Body of pancreas (tissue), 4 donors: Measurements from ENCODE around the gene PARP12.

ENCODE experiments used
- POLR2A ChIP-seq, 3 donors: fragments of 450-650 bp; IDR thresholded peaks; one replicate each; pipeline ENCODE4 v1.6.1; 2016; ENCODE audit warnings: antibody characterized with exemption in 3 of 3, mild to moderate bottlenecking in 2 of 3
- TF ChIP-seq, protein P1 (sequence below), 7 experiments: fragments of 450-650 bp in 4 of 7; fragments of 200-600 bp in 3 of 7; sonication (generic) in 3 of 7; IDR thresholded peaks; one replicate each; pipeline ENCODE4 v1.5.1; 2016 to 2019; ENCODE audit warnings: antibody characterized with exemption in 7 of 7

DNA sequence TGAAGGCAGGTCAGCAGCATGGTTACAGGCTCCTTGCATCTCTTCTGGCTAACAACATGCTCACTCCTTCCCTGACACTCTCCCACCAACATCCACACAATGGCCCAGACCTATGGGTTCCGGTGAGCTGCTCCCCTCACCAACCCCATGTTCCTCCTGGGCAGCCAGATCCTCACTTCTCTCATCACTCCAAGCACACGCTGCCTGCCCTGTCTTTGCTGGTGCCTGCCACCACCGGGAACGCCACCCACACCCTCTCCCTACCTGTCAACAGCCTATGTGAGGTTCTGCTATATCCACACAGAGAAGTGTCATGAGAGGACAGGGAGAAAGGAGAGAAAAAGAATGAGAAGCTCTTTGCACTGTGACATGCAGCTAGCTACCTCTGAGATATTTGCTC, 14.6 kb downstream of the PARP12 start:
- TF ChIP-seq, protein P1, sequence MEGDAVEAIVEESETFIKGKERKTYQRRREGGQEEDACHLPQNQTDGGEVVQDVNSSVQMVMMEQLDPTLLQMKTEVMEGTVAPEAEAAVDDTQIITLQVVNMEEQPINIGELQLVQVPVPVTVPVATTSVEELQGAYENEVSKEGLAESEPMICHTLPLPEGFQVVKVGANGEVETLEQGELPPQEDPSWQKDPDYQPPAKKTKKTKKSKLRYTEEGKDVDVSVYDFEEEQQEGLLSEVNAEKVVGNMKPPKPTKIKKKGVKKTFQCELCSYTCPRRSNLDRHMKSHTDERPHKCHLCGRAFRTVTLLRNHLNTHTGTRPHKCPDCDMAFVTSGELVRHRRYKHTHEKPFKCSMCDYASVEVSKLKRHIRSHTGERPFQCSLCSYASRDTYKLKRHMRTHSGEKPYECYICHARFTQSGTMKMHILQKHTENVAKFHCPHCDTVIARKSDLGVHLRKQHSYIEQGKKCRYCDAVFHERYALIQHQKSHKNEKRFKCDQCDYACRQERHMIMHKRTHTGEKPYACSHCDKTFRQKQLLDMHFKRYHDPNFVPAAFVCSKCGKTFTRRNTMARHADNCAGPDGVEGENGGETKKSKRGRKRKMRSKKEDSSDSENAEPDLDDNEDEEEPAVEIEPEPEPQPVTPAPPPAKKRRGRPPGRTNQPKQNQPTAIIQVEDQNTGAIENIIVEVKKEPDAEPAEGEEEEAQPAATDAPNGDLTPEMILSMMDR (IDR thresholded peaks at IDR 0.05), result no peak
- no peak for TF ChIP-seq POLR2A (IDR thresholded peaks at IDR 0.05)
